Keratinocyte (primary cell): ENCODE measurements around the gene CYP26A1. TPM values are rescaled to one million over a fixed set of nuclear protein-coding genes. Genes with fewer than 3 reads are reported as not detected.
A peak's percentile ranks its signal among the peaks of the same experiment; 100 is the strongest.

Source experiments
- DNase-seq: peaks from one replicate; pipeline ENCODE4 v3.0.0-alpha.2; 2011; ENCODE audit warnings: low read depth, missing footprints, low spot score
- FAIRE-seq: peaks from 2 replicates; lab custom pipeline; 2011; peaks lifted over from hg19 to GRCh38; lab: Jason Lieb, UNC
- H2AFZ ChIP-seq: 2 replicates; pipeline ENCODE4 v1.6.0; 2012; ENCODE audit warnings: low read length, control low read depth, inconsistent platforms; ENCODE audit not compliant: control insufficient read depth
- H3K27ac ChIP-seq: 2 replicates; pipeline ENCODE4 v1.5.1; 2011; ENCODE audit warnings: low read length; ENCODE audit not compliant: control insufficient read depth, insufficient read depth
- H3K27me3 ChIP-seq: 3 replicates; pipeline ENCODE4 v1.6.0; 2011; ENCODE audit warnings: low read length; ENCODE audit not compliant: control insufficient read depth, insufficient read depth; ENCODE audit errors: extremely low read depth
- H3K36me3 ChIP-seq, 2 experiments: 2 replicates in 1 of 2; 3 replicates in 1 of 2; pipeline ENCODE4 v1.5.1; 2011; ENCODE audit warnings: low read length in 2 of 2, mild to moderate bottlenecking in 1 of 2; ENCODE audit not compliant: control insufficient read depth in 2 of 2, insufficient read depth in 2 of 2; ENCODE audit errors: extremely low read depth in 1 of 2
- H3K4me1 ChIP-seq: 3 replicates; pipeline ENCODE4 v1.5.1; 2011; ENCODE audit warnings: low read length; ENCODE audit not compliant: control insufficient read depth, insufficient read depth; ENCODE audit errors: extremely low read depth
- H3K4me2 ChIP-seq: 3 replicates; pipeline ENCODE4 v1.6.0; 2011; ENCODE audit warnings: low read depth, low read length; ENCODE audit not compliant: control insufficient read depth, insufficient read depth; ENCODE audit errors: extremely low read depth
- H3K4me3 ChIP-seq, 3 experiments: fragments of 200-600 bp in 1 of 3; sonication (generic) in 1 of 3; 2 replicates in 2 of 3; 3 replicates in 1 of 3; pipeline ENCODE4 v1.5.1; 2011 to 2016; ENCODE audit warnings: low read length in 3 of 3, mild to moderate bottlenecking in 3 of 3, control low read depth in 2 of 3, inconsistent platforms in 1 of 3, low read depth in 1 of 3, mixed read lengths in 1 of 3, mixed run types in 1 of 3, moderate library complexity in 1 of 3; ENCODE audit not compliant: control insufficient read depth in 2 of 3, insufficient read depth in 2 of 3; ENCODE audit errors: extremely low read depth in 1 of 3
- H3K79me2 ChIP-seq: 2 replicates; pipeline ENCODE4 v1.6.0; 2012; ENCODE audit warnings: low read length; ENCODE audit not compliant: control insufficient read depth, insufficient read depth
- H3K9ac ChIP-seq: 3 replicates; pipeline ENCODE4 v1.6.0; 2011; ENCODE audit warnings: low read length; ENCODE audit not compliant: control insufficient read depth, insufficient read depth; ENCODE audit errors: extremely low read depth
- H3K9me1 ChIP-seq: 3 replicates; pipeline ENCODE4 v1.6.0; 2011; ENCODE audit warnings: low read length; ENCODE audit not compliant: control insufficient read depth, insufficient read depth; ENCODE audit errors: extremely low read depth
- H3K9me3 ChIP-seq: 2 replicates; pipeline ENCODE4 v1.5.1; 2012; ENCODE audit warnings: low read depth, low read length; ENCODE audit not compliant: control insufficient read depth
- H4K20me1 ChIP-seq: 3 replicates; pipeline ENCODE4 v1.6.0; 2011; ENCODE audit warnings: low read length; ENCODE audit not compliant: control insufficient read depth, insufficient read depth; ENCODE audit errors: extremely low read depth
- EZH2 ChIP-seq: IDR thresholded peaks from one replicate; pipeline ENCODE4 v1.6.1; 2012; ENCODE audit warnings: inconsistent platforms, mild to moderate bottlenecking, low read length, moderate library complexity
- dilution Hi-C: fragments of 300-500 bp; cut with MboI; formaldehyde crosslinking; loops from one replicate; pipeline ENCODE4 v1.7.0; 2020; ENCODE audit warnings: low sequenced_read_pairs; ENCODE audit not compliant: extremely low pct_ligation_motif_present
- polyA plus RNA-seq, 5 experiments: library from polyadenylated mRNA; depleted of rRNA in 3 of 5; stranded (reverse) in 3 of 5; stranded (forward) in 1 of 5; unstranded in 1 of 5; fragments of >200 nt; gene quantifications; 1 replicate in 1 of 5; 2 replicates in 3 of 5; 3 replicates in 1 of 5; pipeline versions ENCODE4 v1.2.1 to v1.2.3, GENCODE V29; 2011 to 2012; ENCODE audit warnings: missing spikeins in 2 of 5, low read depth in 1 of 5, low replicate concordance in 1 of 5
- TF ChIP-seq, protein P1 (sequence below), 3 experiments: IDR thresholded peaks in 1 of 3; conservative IDR thresholded peaks in 1 of 3; optimal IDR thresholded peaks in 1 of 3; 2 replicates in 2 of 3; 3 replicates in 1 of 3; pipeline versions ENCODE3 to v1.5.1; 2011; ENCODE audit warnings: low read length in 3 of 3, mild to moderate bottlenecking in 3 of 3, moderate library complexity in 2 of 3, control low read depth in 1 of 3, inconsistent platforms in 1 of 3; ENCODE audit not compliant: insufficient read depth in 2 of 3; ENCODE audit errors: extremely low read depth in 1 of 3

The CYP26A1 gene
- polyA plus RNA-seq, 1 donor (not counting 4 experiments of a cell fraction or from before 2014, with no cell fraction given): not detected

DNA sequence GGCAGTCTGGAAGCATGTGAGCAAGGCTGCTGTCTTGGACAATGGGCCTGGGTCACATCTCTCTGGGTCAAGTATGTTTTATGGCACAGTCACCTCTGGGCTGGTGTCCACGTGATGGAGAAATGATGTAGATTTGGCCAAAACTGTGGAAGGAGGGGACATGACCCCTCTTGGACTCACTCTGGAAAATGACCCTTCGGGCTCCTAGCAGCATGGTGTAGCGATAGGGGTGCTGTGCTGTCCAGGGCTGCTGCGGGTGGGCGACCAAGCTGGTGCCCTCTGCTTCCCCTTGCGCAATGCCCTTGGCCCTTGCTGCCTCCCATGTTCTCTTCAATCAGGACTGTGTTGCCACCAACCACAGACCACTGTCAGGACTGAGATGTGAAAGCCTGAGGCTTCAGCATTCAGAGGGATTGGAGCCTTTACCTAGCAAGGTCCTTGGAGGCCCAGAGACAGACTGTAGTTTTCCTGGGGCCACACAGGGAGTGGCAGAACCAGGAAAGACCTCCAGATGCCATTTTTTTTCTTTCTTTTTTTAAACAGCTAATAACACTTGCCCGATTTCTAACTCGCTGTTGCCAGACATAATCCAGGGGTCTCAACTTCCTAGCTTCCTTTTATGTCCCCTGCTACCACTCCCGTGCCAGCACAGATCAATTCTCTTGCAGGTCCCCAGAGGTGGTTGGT, 6.1 kb downstream of the CYP26A1 start:
- Histone ChIP-seq H3K9me1 (no peaks in the 10 kb centered on the region), H3K4me2 (no peak overlapping the region), H3K4me1 (no peaks in the 10 kb centered on the region), H3K79me2 (no peaks in the 10 kb centered on the region), H3K4me3 (peak overlapping the region in 1 of 3 experiments; percentile 19), H4K20me1 (no peaks in the 10 kb centered on the region), H3K27me3 (peaks cover 48% of the 10 kb centered on the region), H3K36me3 (no peaks in the 10 kb centered on the region), H3K27ac (no peak overlapping the region), H3K9me3 (no peaks in the 10 kb centered on the region), H3K9ac (no peak overlapping the region), H2AFZ (no peak overlapping the region)
- FAIRE-seq: no peak
- dilution Hi-C loops: no loop called here
- TF ChIP-seq, protein P1, sequence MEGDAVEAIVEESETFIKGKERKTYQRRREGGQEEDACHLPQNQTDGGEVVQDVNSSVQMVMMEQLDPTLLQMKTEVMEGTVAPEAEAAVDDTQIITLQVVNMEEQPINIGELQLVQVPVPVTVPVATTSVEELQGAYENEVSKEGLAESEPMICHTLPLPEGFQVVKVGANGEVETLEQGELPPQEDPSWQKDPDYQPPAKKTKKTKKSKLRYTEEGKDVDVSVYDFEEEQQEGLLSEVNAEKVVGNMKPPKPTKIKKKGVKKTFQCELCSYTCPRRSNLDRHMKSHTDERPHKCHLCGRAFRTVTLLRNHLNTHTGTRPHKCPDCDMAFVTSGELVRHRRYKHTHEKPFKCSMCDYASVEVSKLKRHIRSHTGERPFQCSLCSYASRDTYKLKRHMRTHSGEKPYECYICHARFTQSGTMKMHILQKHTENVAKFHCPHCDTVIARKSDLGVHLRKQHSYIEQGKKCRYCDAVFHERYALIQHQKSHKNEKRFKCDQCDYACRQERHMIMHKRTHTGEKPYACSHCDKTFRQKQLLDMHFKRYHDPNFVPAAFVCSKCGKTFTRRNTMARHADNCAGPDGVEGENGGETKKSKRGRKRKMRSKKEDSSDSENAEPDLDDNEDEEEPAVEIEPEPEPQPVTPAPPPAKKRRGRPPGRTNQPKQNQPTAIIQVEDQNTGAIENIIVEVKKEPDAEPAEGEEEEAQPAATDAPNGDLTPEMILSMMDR (optimal IDR thresholded peaks at IDR 0.05 in 1 of 3, IDR thresholded peaks at IDR 0.05 in 1 of 3, conservative IDR thresholded peaks at IDR 0.05 in 1 of 3; ENCODE audit: extremely low read depth in 1 of 3, insufficient read depth in 2 of 3, low read length in 3 of 3): no peak
- TF ChIP-seq EZH2: no peak
- DNase-seq: no peak

DNA sequence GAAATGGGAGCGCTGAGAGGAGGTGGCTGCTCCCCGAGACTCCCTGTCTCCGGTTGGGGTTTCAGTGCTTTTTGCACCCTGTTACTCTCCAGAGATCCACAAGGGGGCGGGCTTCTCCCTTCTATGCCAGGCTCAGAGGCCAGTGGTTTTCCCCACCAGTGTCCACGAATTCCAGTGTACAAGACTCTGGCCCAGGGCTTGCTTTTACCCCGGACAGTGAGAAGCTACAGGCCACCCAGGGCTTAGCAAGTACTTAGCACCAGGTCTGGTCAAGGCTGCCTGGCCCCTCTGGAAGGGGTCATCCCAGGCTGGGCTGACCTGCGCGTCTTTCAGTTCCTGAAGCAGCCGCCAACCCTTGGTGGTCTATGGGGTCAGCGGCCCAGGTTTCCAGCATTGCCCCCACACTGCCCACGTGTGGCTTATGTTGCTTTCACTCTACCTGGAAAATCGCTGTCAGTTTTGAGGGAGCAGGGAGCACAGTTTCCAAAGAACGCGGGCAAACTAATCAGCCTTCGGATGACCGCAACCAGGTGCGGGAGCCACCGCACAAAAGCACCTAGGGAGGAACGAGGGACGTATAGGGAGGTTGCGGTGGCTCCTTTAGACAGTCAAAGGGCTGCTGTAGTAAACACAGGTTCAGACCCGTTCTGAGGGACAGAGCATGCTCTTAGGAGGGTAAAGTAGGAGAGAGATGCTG, 6.8 kb downstream of the CYP26A1 start:
- no peaks in the 10 kb centered on the region for H3K36me3 ChIP-seq
- H3K27ac ChIP-seq: no peak overlapping the region
- H3K79me2 ChIP-seq: no peaks in the 10 kb centered on the region
- no peaks in the 10 kb centered on the region for H3K4me1 ChIP-seq
- H3K9ac ChIP-seq: no peak overlapping the region
- no peaks in the 10 kb centered on the region for H3K9me3 ChIP-seq
- H3K4me2 ChIP-seq: no peak overlapping the region
- peak overlapping the region in 1 of 3 experiments; percentile 19 for H3K4me3 ChIP-seq
- peak; percentile 7 for DNase-seq
- FAIRE-seq: no peak
- dilution Hi-C loops: no loop called here
- H4K20me1 ChIP-seq: no peaks in the 10 kb centered on the region
- no peaks in the 10 kb centered on the region for H3K9me1 ChIP-seq
- TF ChIP-seq, protein P1 (optimal IDR thresholded peaks at IDR 0.05 in 1 of 3, IDR thresholded peaks at IDR 0.05 in 1 of 3, conservative IDR thresholded peaks at IDR 0.05 in 1 of 3; ENCODE audit: extremely low read depth in 1 of 3, insufficient read depth in 2 of 3, low read length in 3 of 3): peak; percentile 76 to 81 (median 80)
- no peak for TF ChIP-seq EZH2
- no peak overlapping the region for H2AFZ ChIP-seq
- peaks cover 41% of the 10 kb centered on the region for H3K27me3 ChIP-seq
